ENCODE results near the gene ASL.

GRCh38 chr7:66105263-66105748 is 29.7 kb downstream of the ASL start:
- TF ChIP-seq EZH2 (IDR thresholded peaks at IDR 0.05; ENCODE audit: low read depth), result no peak
- no peak for TF ChIP-seq CTCF (conservative IDR thresholded peaks at IDR 0.05)

Data from PC-9 (cell line).